ENCODE measurements around the gene NADSYN1. TPM values are rescaled to one million over a fixed set of nuclear protein-coding genes. Genes with fewer than 3 reads are reported as not detected.

The NADSYN1 gene
- total RNA-seq, 4 donors from 2014 or later: 183 to 349 (median 294) TPM

GRCh38 chr11:71474771-71475483 is 21.9 kb downstream of the NADSYN1 start:
- DNase-seq: peak in 1 of 3 donors; percentile 39
- H3K4me1 ChIP-seq: no peaks in the 10 kb centered on the region
- H3K9me3 ChIP-seq: no peaks in the 10 kb centered on the region
- H3K27ac ChIP-seq: no peak overlapping the region
- TF ChIP-seq POLR2A (IDR thresholded peaks at IDR 0.05) (no peak), CTCF (IDR thresholded peaks at IDR 0.05) (no peak)
- peaks cover 0 to 86% (median 0%) of the 10 kb centered on the region in 3 donors for H3K36me3 ChIP-seq
- H3K4me3 ChIP-seq: no peak overlapping the region
- no peaks in the 10 kb centered on the region for H3K27me3 ChIP-seq

GRCh38 chr11:71476031-71476430 is 23.0 kb downstream of the NADSYN1 start:
- DNase-seq: no peak
- TF ChIP-seq CTCF (IDR thresholded peaks at IDR 0.05) (no peak), POLR2A (IDR thresholded peaks at IDR 0.05) (no peak)
- H3K4me3 ChIP-seq: no peak overlapping the region
- H3K9me3 ChIP-seq: no peaks in the 10 kb centered on the region
- H3K27me3 ChIP-seq: no peaks in the 10 kb centered on the region
- peaks cover 0 to 97% (median 0%) of the 10 kb centered on the region in 3 donors for H3K36me3 ChIP-seq
- H3K4me1 ChIP-seq: no peaks in the 10 kb centered on the region
- no peak overlapping the region for H3K27ac ChIP-seq

GRCh38 chr11:71476926-71477640 is 24.1 kb downstream of the NADSYN1 start:
- Histone ChIP-seq H3K4me3 (no peak overlapping the region), H3K4me1 (no peaks in the 10 kb centered on the region), H3K27ac (no peak overlapping the region), H3K36me3 (peaks cover 0 to 98% (median 0%) of the 10 kb centered on the region in 3 donors), H3K27me3 (no peaks in the 10 kb centered on the region), H3K9me3 (no peaks in the 10 kb centered on the region)
- DNase-seq: no peak
- TF ChIP-seq POLR2A (IDR thresholded peaks at IDR 0.05): no peak
- no peak for TF ChIP-seq CTCF (IDR thresholded peaks at IDR 0.05)

GRCh38 chr11:71477641-71478527 is 24.9 kb downstream of the NADSYN1 start:
- peaks cover 0 to 96% (median 0%) of the 10 kb centered on the region in 3 donors for H3K36me3 ChIP-seq
- no peak for DNase-seq
- no peak overlapping the region for H3K27ac ChIP-seq
- H3K9me3 ChIP-seq: no peaks in the 10 kb centered on the region
- H3K4me3 ChIP-seq: no peak overlapping the region
- H3K4me1 ChIP-seq: no peaks in the 10 kb centered on the region
- H3K27me3 ChIP-seq: no peaks in the 10 kb centered on the region
- no peak for TF ChIP-seq POLR2A (IDR thresholded peaks at IDR 0.05)

- TF ChIP-seq POLR2A (IDR thresholded peaks at IDR 0.05) (no peak), CTCF (IDR thresholded peaks at IDR 0.05) (no peak)
- Histone ChIP-seq H3K27me3 (no peaks in the 10 kb centered on the region), H3K36me3 (peaks cover 0 to 96% (median 0%) of the 10 kb centered on the region in 3 donors)
Observed at GRCh38 chr11:71478528-71478840, 25.5 kb downstream of the NADSYN1 start.

More at GRCh38 chr11:71478528-71478840, 25.5 kb downstream of the NADSYN1 start:
- Histone ChIP-seq H3K4me3 (no peak overlapping the region), H3K4me1 (no peaks in the 10 kb centered on the region), H3K9me3 (no peaks in the 10 kb centered on the region), H3K27ac (no peak overlapping the region)
- no peak for DNase-seq
